IPS-18c (cell line): ENCODE data around the gene SCAPER.

Experiments used
- H3K4me3 ChIP-seq: 2 replicates; pipeline ENCODE4 v1.7.0; 2013; ENCODE audit warnings: low read depth, mild to moderate bottlenecking, low read length, moderate library complexity; ENCODE audit not compliant: insufficient read depth
- H3K9me3 ChIP-seq: one replicate; pipeline ENCODE4 v1.6.1; 2013; ENCODE audit warnings: mild to moderate bottlenecking, low read length, moderate library complexity; ENCODE audit not compliant: control insufficient read depth, insufficient read depth

SCAPER gene

GRCh38 chr15:76905013-76905839 is at the start of gene SCAPER:
Gene SCAPER (minus strand): TSS chr15:76905340. CDS start chr15:76883817, 21,523 bp downstream.
- Histone ChIP-seq H3K9me3 (no peaks in the 10 kb centered on the region), H3K4me3 (peak within 1 kb of the TSS; percentile 80)

GRCh38 chr15:76954744-76955143 is 49.6 kb upstream of the SCAPER start:
- Histone ChIP-seq H3K4me3 (no peak overlapping the region), H3K9me3 (no peaks in the 10 kb centered on the region)

- Histone ChIP-seq H3K4me3 (no peak overlapping the region), H3K9me3 (no peaks in the 10 kb centered on the region)
Measured at GRCh38 chr15:76953913-76954312, 48.8 kb upstream of the SCAPER start.

- Histone ChIP-seq H3K9me3 (no peaks in the 10 kb centered on the region), H3K4me3 (no peak overlapping the region)
Measured at GRCh38 chr15:76951220-76951619, 46.1 kb upstream of the SCAPER start.

GRCh38 chr15:76947454-76947853 is 42.3 kb upstream of the SCAPER start:
- no peak overlapping the region for H3K4me3 ChIP-seq
- H3K9me3 ChIP-seq, result no peaks in the 10 kb centered on the region

GRCh38 chr15:76945494-76946093 is 40.5 kb upstream of the SCAPER start:
- no peak overlapping the region for H3K4me3 ChIP-seq
- H3K9me3 ChIP-seq, result peaks cover under 1% of the 10 kb centered on the region

GRCh38 chr15:76942331-76942730 is 37.2 kb upstream of the SCAPER start:
- H3K4me3 ChIP-seq, result no peak overlapping the region

GRCh38 chr15:76941636-76942035 is 36.5 kb upstream of the SCAPER start:
- Histone ChIP-seq H3K9me3 (peaks cover 2% of the 10 kb centered on the region), H3K4me3 (no peak overlapping the region)

More at GRCh38 chr15:76942331-76942730, 37.2 kb upstream of the SCAPER start:
- H3K9me3 ChIP-seq, result peaks cover 2% of the 10 kb centered on the region

- Histone ChIP-seq H3K9me3 (peaks cover 2% of the 10 kb centered on the region), H3K4me3 (no peak overlapping the region)
Measured at GRCh38 chr15:76939715-76940114, 34.6 kb upstream of the SCAPER start.

GRCh38 chr15:76938752-76939151 is 33.6 kb upstream of the SCAPER start:
- Histone ChIP-seq H3K4me3 (no peak overlapping the region), H3K9me3 (peaks cover 2% of the 10 kb centered on the region)

GRCh38 chr15:76936671-76937070 is 31.5 kb upstream of the SCAPER start:
- H3K9me3 ChIP-seq, result peaks cover 6% of the 10 kb centered on the region
- H3K4me3 ChIP-seq, result no peak overlapping the region

- H3K4me3 ChIP-seq, result no peak overlapping the region
- peaks cover 6% of the 10 kb centered on the region for H3K9me3 ChIP-seq
Measured at GRCh38 chr15:76935620-76936019, 30.5 kb upstream of the SCAPER start.

- Histone ChIP-seq H3K9me3 (peaks cover 4% of the 10 kb centered on the region), H3K4me3 (peak overlapping the region; percentile 93)
Measured at GRCh38 chr15:76932135-76932966, 27.2 kb upstream of the SCAPER start.

GRCh38 chr15:76931397-76932134 is 26.4 kb upstream of the SCAPER start, which contains the start of gene RCN2:
Gene RCN2 (plus strand): TSS chr15:76931749. CDS start chr15:76931842, 93 bp downstream.
- H3K9me3 ChIP-seq, result peaks cover 4% of the 10 kb centered on the region
- peak within 1 kb of the TSS; percentile 93 for H3K4me3 ChIP-seq

GRCh38 chr15:76930831-76931396 is 25.8 kb upstream of the SCAPER start:
- H3K9me3 ChIP-seq, result peaks cover 4% of the 10 kb centered on the region
- H3K4me3 ChIP-seq, result peak overlapping the region; percentile 49; the same call in 1 of the 2 replicates

- no peak overlapping the region for H3K4me3 ChIP-seq
- H3K9me3 ChIP-seq, result peaks cover 4% of the 10 kb centered on the region
Measured at GRCh38 chr15:76929011-76929760, 24.0 kb upstream of the SCAPER start.
